Mammary epithelial cell (primary cell): ENCODE results near the gene F2RL1.
"Not testable (repeated sequence)": the region's sequence is repeated elsewhere in the genome, so short reads cannot be mapped to it uniquely, and the experiment has no call there.

ENCODE experiments used
- EZH2 ChIP-seq: IDR thresholded peaks from 2 replicates; pipeline ENCODE4 v1.6.1; 2012; ENCODE audit warnings: low read length, inconsistent platforms, borderline replicate concordance
- TF ChIP-seq, protein P1 (sequence below), 2 donors: IDR thresholded peaks in 1 of 2; conservative IDR thresholded peaks in 1 of 2; 2 replicates each; pipeline ENCODE4 v1.5.1; 2011 to 2012; ENCODE audit warnings: inconsistent platforms in 2 of 2, low read length in 2 of 2, mild to moderate bottlenecking in 2 of 2, control low read depth in 1 of 2, low read depth in 1 of 2; ENCODE audit not compliant: insufficient read depth in 1 of 2; ENCODE audit errors: extremely low read depth in 1 of 2

DNA sequence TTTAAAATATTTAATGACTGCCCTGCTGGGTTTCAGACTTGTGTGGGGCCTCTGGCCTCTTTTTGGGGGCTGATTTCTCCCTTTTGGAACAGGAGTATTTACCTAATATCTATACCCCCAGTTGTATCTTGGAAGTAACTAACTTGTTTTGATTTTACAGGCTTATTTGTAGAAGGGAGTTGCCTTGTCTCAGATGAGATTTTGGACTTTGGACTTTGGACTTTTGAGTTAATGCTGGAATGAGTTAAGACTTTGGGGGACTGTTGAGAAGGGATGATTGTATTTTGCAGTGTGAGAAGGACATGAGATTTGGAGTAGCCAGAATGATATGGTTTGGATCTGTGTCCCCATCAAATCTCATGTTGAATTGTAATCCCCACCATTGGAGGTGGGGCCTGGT lies 36.7 kb downstream of the F2RL1 start:
- TF ChIP-seq, protein P1, sequence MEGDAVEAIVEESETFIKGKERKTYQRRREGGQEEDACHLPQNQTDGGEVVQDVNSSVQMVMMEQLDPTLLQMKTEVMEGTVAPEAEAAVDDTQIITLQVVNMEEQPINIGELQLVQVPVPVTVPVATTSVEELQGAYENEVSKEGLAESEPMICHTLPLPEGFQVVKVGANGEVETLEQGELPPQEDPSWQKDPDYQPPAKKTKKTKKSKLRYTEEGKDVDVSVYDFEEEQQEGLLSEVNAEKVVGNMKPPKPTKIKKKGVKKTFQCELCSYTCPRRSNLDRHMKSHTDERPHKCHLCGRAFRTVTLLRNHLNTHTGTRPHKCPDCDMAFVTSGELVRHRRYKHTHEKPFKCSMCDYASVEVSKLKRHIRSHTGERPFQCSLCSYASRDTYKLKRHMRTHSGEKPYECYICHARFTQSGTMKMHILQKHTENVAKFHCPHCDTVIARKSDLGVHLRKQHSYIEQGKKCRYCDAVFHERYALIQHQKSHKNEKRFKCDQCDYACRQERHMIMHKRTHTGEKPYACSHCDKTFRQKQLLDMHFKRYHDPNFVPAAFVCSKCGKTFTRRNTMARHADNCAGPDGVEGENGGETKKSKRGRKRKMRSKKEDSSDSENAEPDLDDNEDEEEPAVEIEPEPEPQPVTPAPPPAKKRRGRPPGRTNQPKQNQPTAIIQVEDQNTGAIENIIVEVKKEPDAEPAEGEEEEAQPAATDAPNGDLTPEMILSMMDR (conservative IDR thresholded peaks at IDR 0.05 in 1 of 2, IDR thresholded peaks at IDR 0.05 in 1 of 2; ENCODE audit: extremely low read depth in 1 of 2, insufficient read depth in 1 of 2, low read depth in 1 of 2, low read length in 2 of 2): not testable (repeated sequence)
- TF ChIP-seq EZH2: not testable (repeated sequence)
